HL-60 (cell line): ENCODE results near the gene NDRG4.

Experiments used
- DNase-seq, 2 experiments: peaks; one replicate each; pipeline ENCODE4 v3.0.0-alpha.2; 2010 to 2020; ENCODE audit warnings: low read depth in 1 of 2, low spot score in 1 of 2
- H3K27ac ChIP-seq: fragments of 250-450 bp; sonication (Bioruptor Pico); replicated peaks from 2 replicates; pipeline ENCODE4 v1.5.1; 2020; ENCODE audit warnings: mild to moderate bottlenecking, moderate library complexity
- H3K27me3 ChIP-seq: fragments of 250-450 bp; sonication (Bioruptor Pico); 2 replicates; pipeline ENCODE4 v1.5.1; 2021; ENCODE audit warnings: mild to moderate bottlenecking, moderate library complexity; ENCODE audit not compliant: insufficient read depth, poor library complexity, severe bottlenecking
- H3K4me3 ChIP-seq: replicated peaks from 2 replicates; pipeline ENCODE4 v1.5.1; 2011; ENCODE audit warnings: mild to moderate bottlenecking, control low read depth, low read length; ENCODE audit not compliant: insufficient read depth
- GABPA ChIP-seq: IDR thresholded peaks from 2 replicates; pipeline ENCODE4 v1.6.1; 2012; ENCODE audit warnings: low read depth
- POLR2AphosphoS5 ChIP-seq: IDR thresholded peaks from 2 replicates; pipeline ENCODE4 v1.6.1; 2012; ENCODE audit warnings: low read depth
- REST ChIP-seq: IDR thresholded peaks from 2 replicates; pipeline ENCODE4 v1.6.1; 2012; ENCODE audit warnings: low read depth; ENCODE audit not compliant: insufficient replicate concordance
- SPI1 ChIP-seq: IDR thresholded peaks from 2 replicates; pipeline ENCODE4 v1.6.1; 2012; ENCODE audit warnings: low read depth, mild to moderate bottlenecking, borderline replicate concordance
- TF ChIP-seq, protein P1 (sequence below): IDR thresholded peaks from one replicate; pipeline ENCODE4 v1.5.1; 2011; ENCODE audit warnings: low read length, control low read depth, inconsistent platforms; ENCODE audit not compliant: insufficient read depth

Gene NDRG4

GRCh38 chr16:58467905-58468304 is 32.0 kb upstream of the NDRG4 start:
- no peak for DNase-seq
- TF ChIP-seq REST, result no peak
- TF ChIP-seq GABPA, result no peak
- TF ChIP-seq POLR2AphosphoS5, result no peak
- TF ChIP-seq, protein P1, sequence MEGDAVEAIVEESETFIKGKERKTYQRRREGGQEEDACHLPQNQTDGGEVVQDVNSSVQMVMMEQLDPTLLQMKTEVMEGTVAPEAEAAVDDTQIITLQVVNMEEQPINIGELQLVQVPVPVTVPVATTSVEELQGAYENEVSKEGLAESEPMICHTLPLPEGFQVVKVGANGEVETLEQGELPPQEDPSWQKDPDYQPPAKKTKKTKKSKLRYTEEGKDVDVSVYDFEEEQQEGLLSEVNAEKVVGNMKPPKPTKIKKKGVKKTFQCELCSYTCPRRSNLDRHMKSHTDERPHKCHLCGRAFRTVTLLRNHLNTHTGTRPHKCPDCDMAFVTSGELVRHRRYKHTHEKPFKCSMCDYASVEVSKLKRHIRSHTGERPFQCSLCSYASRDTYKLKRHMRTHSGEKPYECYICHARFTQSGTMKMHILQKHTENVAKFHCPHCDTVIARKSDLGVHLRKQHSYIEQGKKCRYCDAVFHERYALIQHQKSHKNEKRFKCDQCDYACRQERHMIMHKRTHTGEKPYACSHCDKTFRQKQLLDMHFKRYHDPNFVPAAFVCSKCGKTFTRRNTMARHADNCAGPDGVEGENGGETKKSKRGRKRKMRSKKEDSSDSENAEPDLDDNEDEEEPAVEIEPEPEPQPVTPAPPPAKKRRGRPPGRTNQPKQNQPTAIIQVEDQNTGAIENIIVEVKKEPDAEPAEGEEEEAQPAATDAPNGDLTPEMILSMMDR, result no peak
- no peak for TF ChIP-seq SPI1
- Histone ChIP-seq H3K4me3 (no peak overlapping the region), H3K27ac (no peak overlapping the region), H3K27me3 (peaks cover 35% of the 10 kb centered on the region)

GRCh38 chr16:58471209-58471975 is 28.6 kb upstream of the NDRG4 start:
- H3K27me3 ChIP-seq, result peaks cover 13% of the 10 kb centered on the region
- no peak for TF ChIP-seq REST
- TF ChIP-seq, protein P1, result no peak
- no peak for TF ChIP-seq SPI1
- TF ChIP-seq GABPA, result no peak
- no peak for TF ChIP-seq POLR2AphosphoS5
- H3K27ac ChIP-seq, result no peak overlapping the region
- DNase-seq, result no peak
- no peak overlapping the region for H3K4me3 ChIP-seq

- no peak for TF ChIP-seq REST
- TF ChIP-seq, protein P1, result no peak
- TF ChIP-seq POLR2AphosphoS5, result no peak
- DNase-seq, result no peak
- Histone ChIP-seq H3K27ac (no peak overlapping the region), H3K27me3 (peaks cover 11% of the 10 kb centered on the region), H3K4me3 (no peak overlapping the region)
These were observed 27.7 kb upstream of the NDRG4 start for GRCh38 chr16:58472266-58472665.
